Astrocyte of the cerebellum (primary cell): Measurements from ENCODE around the gene NKX6-2.

Experiments
- DNase-seq: peaks from one replicate; pipeline ENCODE4 v3.0.0-alpha.2; 2011; ENCODE audit warnings: low read depth
- H3K4me3 ChIP-seq: 2 replicates; pipeline ENCODE4 v1.5.1; 2011; ENCODE audit warnings: mild to moderate bottlenecking, low read depth, low read length, moderate library complexity
- in situ Hi-C: cut with HindIII; loops from 2 replicates; pipeline ENCODE4 v1.10.0; 2017; ENCODE audit warnings: low sequenced_read_pairs
- TF ChIP-seq, protein P1 (sequence below): IDR thresholded peaks from 2 replicates; pipeline ENCODE4 v1.5.1; 2012; ENCODE audit warnings: low read length, low read depth, moderate library complexity, mild to moderate bottlenecking; ENCODE audit errors: missing control alignments

NKX6-2 gene

DNA sequence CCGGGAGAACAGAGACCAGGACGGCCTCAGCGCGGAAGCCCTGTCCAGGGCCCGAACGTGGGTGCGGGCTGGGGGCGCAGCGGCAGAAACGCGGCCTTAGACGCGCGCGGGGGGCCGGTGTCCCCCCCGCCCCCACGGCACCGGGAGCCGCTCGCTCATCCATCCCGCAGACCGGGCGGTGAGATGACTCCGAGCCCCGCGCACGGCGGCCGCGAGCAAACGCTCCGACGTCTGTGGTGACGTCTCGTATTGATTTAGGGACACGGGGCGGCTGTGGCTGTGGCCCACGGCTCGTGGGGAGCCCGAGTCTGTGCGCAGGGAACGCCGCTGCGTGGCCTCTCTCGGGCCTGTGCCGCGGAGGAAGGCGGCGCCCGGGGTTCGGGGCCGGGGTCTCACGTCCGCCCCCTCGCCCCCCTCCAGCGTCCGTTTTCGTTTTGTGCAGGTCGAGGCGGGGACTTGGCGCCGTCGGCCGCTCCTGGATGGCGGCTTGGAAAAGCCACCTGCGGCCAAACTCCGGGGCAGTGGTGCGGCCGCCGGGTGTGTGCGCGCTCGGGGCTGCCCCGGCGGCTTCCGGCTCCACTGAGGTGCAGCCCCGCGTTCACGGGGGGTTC is 1.0 kb upstream of the NKX6-2 start:
- H3K4me3 ChIP-seq = no peak overlapping the region
- TF ChIP-seq, protein P1, sequence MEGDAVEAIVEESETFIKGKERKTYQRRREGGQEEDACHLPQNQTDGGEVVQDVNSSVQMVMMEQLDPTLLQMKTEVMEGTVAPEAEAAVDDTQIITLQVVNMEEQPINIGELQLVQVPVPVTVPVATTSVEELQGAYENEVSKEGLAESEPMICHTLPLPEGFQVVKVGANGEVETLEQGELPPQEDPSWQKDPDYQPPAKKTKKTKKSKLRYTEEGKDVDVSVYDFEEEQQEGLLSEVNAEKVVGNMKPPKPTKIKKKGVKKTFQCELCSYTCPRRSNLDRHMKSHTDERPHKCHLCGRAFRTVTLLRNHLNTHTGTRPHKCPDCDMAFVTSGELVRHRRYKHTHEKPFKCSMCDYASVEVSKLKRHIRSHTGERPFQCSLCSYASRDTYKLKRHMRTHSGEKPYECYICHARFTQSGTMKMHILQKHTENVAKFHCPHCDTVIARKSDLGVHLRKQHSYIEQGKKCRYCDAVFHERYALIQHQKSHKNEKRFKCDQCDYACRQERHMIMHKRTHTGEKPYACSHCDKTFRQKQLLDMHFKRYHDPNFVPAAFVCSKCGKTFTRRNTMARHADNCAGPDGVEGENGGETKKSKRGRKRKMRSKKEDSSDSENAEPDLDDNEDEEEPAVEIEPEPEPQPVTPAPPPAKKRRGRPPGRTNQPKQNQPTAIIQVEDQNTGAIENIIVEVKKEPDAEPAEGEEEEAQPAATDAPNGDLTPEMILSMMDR = no peak
- no peak for DNase-seq
- in situ Hi-C loops = no loop called here

GRCh38 chr10:132786476-132786883 is 533 bp upstream of the NKX6-2 start:
- DNase-seq = no peak
- no peak overlapping the region for H3K4me3 ChIP-seq
- in situ Hi-C loops = no loop called here
- TF ChIP-seq, protein P1 = no peak

- no peak for DNase-seq
- TF ChIP-seq, protein P1 = no peak
- in situ Hi-C loops = no loop called here
- no peak overlapping the region for H3K4me3 ChIP-seq
Observed at GRCh38 chr10:132784866-132785722, 853 bp downstream of the NKX6-2 start.

GRCh38 chr10:132783940-132784865 is 1.7 kb downstream of the NKX6-2 start:
- TF ChIP-seq, protein P1 = no peak
- in situ Hi-C loops = no loop called here
- DNase-seq = no peak
- H3K4me3 ChIP-seq = no peak overlapping the region

- no peak overlapping the region for H3K4me3 ChIP-seq
- TF ChIP-seq, protein P1 = no peak
- in situ Hi-C loops = no loop called here
- no peak for DNase-seq
Observed at GRCh38 chr10:132783165-132783939, 2.6 kb downstream of the NKX6-2 start.
